Memory B cell (primary cell): Measurements from ENCODE around the gene KIF2A.
"Not testable (repeated sequence)": the region's sequence is repeated elsewhere in the genome, so short reads cannot be mapped to it uniquely, and the experiment has no call there.

Source experiments
- ATAC-seq: fragments of 150-1000 bp; cut with Tn5 transposase; 2 replicates; pipeline ENCODE4 v1.10.0; 2021; ENCODE audit warnings: low read depth, mild to moderate bottlenecking, moderate library complexity
- DNase-seq, 2 donors: peaks; one replicate each; pipeline ENCODE4 v3.0.0; 2022; ENCODE audit warnings: low spot score in 2 of 2
- H3K27ac Mint-ChIP-seq: one replicate; pipeline ENCODE4 v1.8.0; 2022; ENCODE audit warnings: mild to moderate bottlenecking, moderate library complexity, mixed read lengths
- H3K27me3 Mint-ChIP-seq: one replicate; pipeline ENCODE4 v1.8.0; 2022; ENCODE audit warnings: mixed read lengths
- H3K36me3 Mint-ChIP-seq: one replicate; pipeline ENCODE4 v1.8.0; 2022; ENCODE audit warnings: mild to moderate bottlenecking, mixed read lengths
- H3K4me1 Mint-ChIP-seq: one replicate; pipeline ENCODE4 v1.8.0; 2022; ENCODE audit warnings: mixed read lengths
- H3K4me3 Mint-ChIP-seq: one replicate; pipeline ENCODE4 v1.8.0; 2022; ENCODE audit warnings: mild to moderate bottlenecking, moderate library complexity, mixed read lengths
- H3K9me3 Mint-ChIP-seq: one replicate; pipeline ENCODE4 v1.8.0; 2022; ENCODE audit warnings: mixed read lengths

The KIF2A gene

GRCh38 chr5:62282064-62282463, 23.9 kb upstream of the KIF2A start:
- H3K4me1 Mint-ChIP-seq = no peaks in the 10 kb centered on the region

DNA sequence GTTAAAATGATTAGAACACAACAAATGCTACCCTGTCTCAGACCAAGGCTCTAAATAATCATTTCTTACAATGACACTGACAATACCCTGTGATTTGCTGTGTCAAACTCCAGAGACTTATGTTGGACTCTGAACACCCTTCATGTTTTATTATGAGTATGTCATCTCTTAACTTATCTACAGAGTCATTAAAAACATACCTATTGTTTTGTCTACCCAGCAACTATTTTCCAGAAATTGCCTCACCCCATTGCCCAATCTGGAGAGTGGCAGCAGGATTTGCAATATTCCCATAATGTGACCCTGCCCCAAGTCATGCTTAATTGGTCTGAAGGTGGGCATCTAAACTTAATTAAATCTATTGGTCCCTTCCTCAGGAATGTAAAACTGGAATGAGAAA, 23.0 kb upstream of the KIF2A start:
- peaks cover 3% of the 10 kb centered on the region for H3K9me3 Mint-ChIP-seq
- no peak overlapping the region for H3K4me3 Mint-ChIP-seq
- H3K27ac Mint-ChIP-seq = no peak overlapping the region
- H3K4me1 Mint-ChIP-seq = no peaks in the 10 kb centered on the region
- no peaks in the 10 kb centered on the region for H3K36me3 Mint-ChIP-seq
- DNase-seq (no peak), ATAC-seq (no peak)
- H3K27me3 Mint-ChIP-seq = peaks cover 12% of the 10 kb centered on the region

More at GRCh38 chr5:62282064-62282463, 23.9 kb upstream of the KIF2A start:
- Mint-ChIP-seq H3K27me3 (peaks cover 11% of the 10 kb centered on the region), H3K9me3 (peaks cover 3% of the 10 kb centered on the region), H3K27ac (no peak overlapping the region), H3K36me3 (no peaks in the 10 kb centered on the region), H3K4me3 (no peak overlapping the region)
- DNase-seq (no peak), ATAC-seq (no peak)

DNA sequence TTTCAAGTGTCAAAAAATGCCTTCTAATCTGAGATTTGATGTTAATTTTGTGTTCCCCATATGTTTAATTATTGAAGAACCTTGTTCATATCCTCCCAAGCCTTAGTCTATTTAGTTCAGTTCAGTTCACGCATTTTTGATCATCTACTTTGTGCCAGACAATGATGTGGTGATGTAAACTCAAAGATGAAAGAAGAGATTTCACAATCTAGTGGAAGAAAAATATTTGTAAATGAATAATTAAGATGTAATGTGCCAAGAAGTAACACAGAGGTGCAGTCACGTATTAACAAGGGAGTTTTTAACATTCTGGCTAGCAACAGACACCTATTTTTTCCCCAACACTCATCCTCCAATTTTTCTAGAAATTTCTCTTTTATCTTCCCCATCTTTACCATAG, 22.1 kb upstream of the KIF2A start:
- no peaks in the 10 kb centered on the region for H3K36me3 Mint-ChIP-seq
- ATAC-seq (no peak), DNase-seq (no peak)
- no peaks in the 10 kb centered on the region for H3K4me1 Mint-ChIP-seq
- no peak overlapping the region for H3K4me3 Mint-ChIP-seq
- peaks cover 3% of the 10 kb centered on the region for H3K9me3 Mint-ChIP-seq
- H3K27ac Mint-ChIP-seq = no peak overlapping the region
- peaks cover 7% of the 10 kb centered on the region for H3K27me3 Mint-ChIP-seq

DNA sequence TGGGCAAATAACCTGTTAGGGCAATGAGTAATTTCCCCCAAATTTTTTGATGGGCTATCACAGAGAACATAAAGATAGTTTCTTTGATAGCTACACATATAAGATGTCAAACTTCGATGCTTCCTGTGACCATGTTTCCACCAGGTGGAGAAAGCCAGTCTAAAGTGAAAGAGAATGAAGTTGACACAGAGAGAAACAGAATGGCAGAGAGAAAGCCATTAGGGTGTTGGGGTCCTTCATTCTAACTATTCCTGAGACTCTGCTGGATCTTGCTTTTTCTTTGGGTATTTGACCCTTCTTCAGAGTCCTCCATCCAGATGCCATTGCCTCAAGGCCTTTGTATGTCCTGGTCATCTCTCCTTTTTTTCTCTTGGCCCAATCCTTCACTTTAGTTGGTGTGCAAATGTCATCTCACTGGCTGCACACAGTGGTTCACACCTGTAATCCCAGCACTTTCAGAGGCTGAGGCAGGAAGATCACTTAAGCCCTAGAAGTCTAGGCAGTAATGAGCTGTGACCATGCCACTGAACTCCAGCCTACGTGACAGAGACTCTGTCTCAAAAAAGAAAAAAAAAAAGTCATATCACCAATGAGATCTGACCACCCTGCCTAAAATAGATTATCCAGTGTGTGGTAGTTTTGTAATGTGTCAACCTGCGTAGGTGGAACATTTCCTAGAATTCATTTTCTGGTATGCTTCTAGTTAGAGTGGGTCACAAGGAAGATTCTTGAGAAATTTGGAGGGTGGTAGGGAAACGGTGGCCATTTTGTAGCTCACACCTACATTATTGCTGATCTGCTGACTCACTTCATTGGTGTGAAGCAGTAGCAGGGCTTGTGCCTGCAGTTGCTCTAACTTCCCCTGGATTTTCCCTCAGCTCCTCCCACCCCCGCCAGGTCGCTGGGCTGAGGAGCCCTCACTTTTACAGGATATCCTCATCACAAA, 20.8 kb upstream of the KIF2A start:
- ATAC-seq = no peak
- Mint-ChIP-seq H3K27me3 (peaks cover 2% of the 10 kb centered on the region), H3K4me1 (no peaks in the 10 kb centered on the region), H3K36me3 (no peaks in the 10 kb centered on the region), H3K4me3 (no peak overlapping the region), H3K27ac (no peak overlapping the region), H3K9me3 (peaks cover 3% of the 10 kb centered on the region)
- DNase-seq = no peak

GRCh38 chr5:62286834-62287233, 19.2 kb upstream of the KIF2A start:
- Mint-ChIP-seq H3K4me3 (no peak overlapping the region), H3K9me3 (peaks cover 3% of the 10 kb centered on the region), H3K36me3 (no peaks in the 10 kb centered on the region), H3K27ac (no peak overlapping the region), H3K27me3 (peaks cover 2% of the 10 kb centered on the region), H3K4me1 (no peaks in the 10 kb centered on the region)
- ATAC-seq (no peak), DNase-seq (no peak)

GRCh38 chr5:62287237-62287636, 18.8 kb upstream of the KIF2A start:
- H3K36me3 Mint-ChIP-seq = no peaks in the 10 kb centered on the region
- ATAC-seq (no peak), DNase-seq (no peak)
- peaks cover 2% of the 10 kb centered on the region for H3K27me3 Mint-ChIP-seq
- no peaks in the 10 kb centered on the region for H3K4me1 Mint-ChIP-seq
- no peak overlapping the region for H3K4me3 Mint-ChIP-seq
- H3K9me3 Mint-ChIP-seq = peaks cover 3% of the 10 kb centered on the region
- H3K27ac Mint-ChIP-seq = no peak overlapping the region

DNA sequence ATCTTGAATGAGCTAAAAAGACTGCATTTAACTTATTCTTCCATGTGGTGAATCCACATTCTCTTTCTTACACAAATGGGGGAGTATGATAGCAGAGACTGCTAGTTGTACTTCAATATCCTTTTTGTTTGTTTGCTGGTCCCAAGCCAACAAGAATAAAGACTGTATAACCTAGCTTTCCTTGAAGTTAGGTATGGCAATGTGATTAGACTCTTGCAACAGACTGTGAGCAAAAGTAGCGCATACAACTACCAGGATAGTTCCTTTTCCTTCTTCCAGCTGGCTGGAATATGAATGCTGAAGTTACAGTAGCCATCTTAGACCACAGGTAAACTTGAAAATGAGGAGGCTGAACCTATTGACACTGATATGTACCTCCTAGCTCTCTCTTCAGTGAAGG, 17.9 kb upstream of the KIF2A start:
- Mint-ChIP-seq H3K4me3 (no peak overlapping the region), H3K27ac (no peak overlapping the region), H3K27me3 (peaks cover 7% of the 10 kb centered on the region), H3K4me1 (peaks cover 7% of the 10 kb centered on the region), H3K9me3 (peaks cover 3% of the 10 kb centered on the region), H3K36me3 (peaks cover 4% of the 10 kb centered on the region)
- DNase-seq (no peak), ATAC-seq (no peak)

DNA sequence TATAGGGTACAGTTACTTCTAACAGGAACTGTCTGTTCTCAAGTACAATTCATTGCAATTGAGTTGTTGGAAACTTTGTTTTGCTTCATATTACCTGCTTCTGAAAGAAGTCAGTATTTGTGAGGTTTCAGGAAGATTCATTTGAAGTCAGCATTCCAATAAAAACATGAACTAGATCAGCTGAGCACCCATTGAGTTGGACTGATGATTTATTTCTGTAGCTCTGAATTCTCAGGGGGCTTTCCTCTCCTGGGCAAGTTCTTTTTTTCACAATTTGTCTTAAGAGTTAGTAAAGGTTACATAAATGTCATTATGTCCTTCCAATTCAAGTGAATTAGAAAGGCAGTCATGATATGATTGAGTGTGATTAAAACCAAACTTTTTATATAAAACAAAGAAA, 16.2 kb upstream of the KIF2A start:
- H3K4me1 Mint-ChIP-seq = peaks cover 7% of the 10 kb centered on the region
- ATAC-seq (no peak), DNase-seq (no peak)
- no peak overlapping the region for H3K27ac Mint-ChIP-seq
- peaks cover 3% of the 10 kb centered on the region for H3K9me3 Mint-ChIP-seq
- peaks cover 12% of the 10 kb centered on the region for H3K27me3 Mint-ChIP-seq
- H3K36me3 Mint-ChIP-seq = peaks cover 4% of the 10 kb centered on the region
- no peak overlapping the region for H3K4me3 Mint-ChIP-seq

DNA sequence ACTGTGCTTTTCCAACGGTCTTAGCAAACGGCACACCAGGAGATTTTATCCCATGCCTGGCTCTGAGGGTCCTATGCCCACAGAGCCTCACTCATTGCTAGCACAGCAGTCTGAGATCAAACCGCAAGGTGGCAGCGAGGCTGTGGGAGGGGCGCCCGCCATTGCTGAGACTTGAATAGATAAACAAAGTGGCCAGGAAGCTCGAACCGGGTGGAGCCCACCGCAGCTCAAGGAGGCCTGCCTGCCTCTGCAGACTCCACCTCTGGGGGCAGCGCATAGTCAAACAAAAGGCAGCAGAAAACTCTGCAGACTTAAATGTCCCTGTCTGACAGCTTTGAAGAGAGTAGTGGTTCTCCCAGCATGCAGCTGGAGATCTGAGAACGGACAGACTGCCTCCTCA, 14.2 kb upstream of the KIF2A start:
- Mint-ChIP-seq H3K27me3 (peaks cover 12% of the 10 kb centered on the region), H3K4me3 (peak overlapping the region; percentile 56)
- ATAC-seq, H3K27ac Mint-ChIP-seq, H3K4me1 Mint-ChIP-seq, H3K36me3 Mint-ChIP-seq, H3K9me3 Mint-ChIP-seq: not testable (repeated sequence)
- peak; percentile 14 to 46 for DNase-seq

GRCh38 chr5:62296998-62297397, 9.0 kb upstream of the KIF2A start:
- no peak for ATAC-seq
- H3K4me3 Mint-ChIP-seq = no peak overlapping the region
- H3K27me3 Mint-ChIP-seq = peaks cover 10% of the 10 kb centered on the region
- peaks cover 4% of the 10 kb centered on the region for H3K36me3 Mint-ChIP-seq
- no peak overlapping the region for H3K27ac Mint-ChIP-seq
- H3K4me1 Mint-ChIP-seq = peaks cover 7% of the 10 kb centered on the region
- no peak for DNase-seq
- no peaks in the 10 kb centered on the region for H3K9me3 Mint-ChIP-seq

GRCh38 chr5:62298118-62298517, 7.9 kb upstream of the KIF2A start:
- peaks cover 5% of the 10 kb centered on the region for H3K27me3 Mint-ChIP-seq
- DNase-seq (no peak), ATAC-seq (no peak)
- H3K36me3 Mint-ChIP-seq = no peaks in the 10 kb centered on the region
- H3K27ac Mint-ChIP-seq = no peak overlapping the region
- no peak overlapping the region for H3K4me3 Mint-ChIP-seq
- H3K4me1 Mint-ChIP-seq = no peaks in the 10 kb centered on the region
- no peaks in the 10 kb centered on the region for H3K9me3 Mint-ChIP-seq

DNA sequence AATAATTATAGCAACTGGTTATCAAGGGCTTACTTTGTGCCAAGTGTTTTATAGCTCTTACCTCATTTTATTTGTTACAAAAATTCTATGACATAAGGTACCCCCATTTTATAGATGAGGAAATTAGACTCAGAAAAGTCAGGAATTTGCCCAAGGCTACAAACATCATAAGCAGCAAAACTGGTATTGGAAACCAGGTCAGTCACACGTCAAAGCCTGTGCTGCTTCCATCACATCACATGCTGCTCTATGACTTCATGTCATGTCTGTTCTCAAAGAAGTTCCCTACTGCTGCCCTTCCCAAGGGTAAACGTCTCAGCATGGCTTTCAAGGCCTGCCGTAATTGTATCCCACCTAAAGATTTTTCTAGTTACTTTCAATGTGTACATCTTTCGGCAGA, 6.9 kb upstream of the KIF2A start:
- no peaks in the 10 kb centered on the region for H3K9me3 Mint-ChIP-seq
- no peaks in the 10 kb centered on the region for H3K36me3 Mint-ChIP-seq
- DNase-seq = no peak

GRCh38 chr5:62299600-62299999, 6.4 kb upstream of the KIF2A start:
- H3K27me3 Mint-ChIP-seq = no peaks in the 10 kb centered on the region
- ATAC-seq = no peak
- H3K36me3 Mint-ChIP-seq = no peaks in the 10 kb centered on the region
- no peaks in the 10 kb centered on the region for H3K4me1 Mint-ChIP-seq
- no peaks in the 10 kb centered on the region for H3K9me3 Mint-ChIP-seq
- H3K27ac Mint-ChIP-seq = no peak overlapping the region
- H3K4me3 Mint-ChIP-seq = no peak overlapping the region
- DNase-seq = no peak

More for the DNA sequence above, 6.9 kb upstream of the KIF2A start:
- H3K27me3 Mint-ChIP-seq = peaks cover 2% of the 10 kb centered on the region
- H3K4me3 Mint-ChIP-seq = no peak overlapping the region
- no peaks in the 10 kb centered on the region for H3K4me1 Mint-ChIP-seq
- no peak overlapping the region for H3K27ac Mint-ChIP-seq
- ATAC-seq = no peak

DNA sequence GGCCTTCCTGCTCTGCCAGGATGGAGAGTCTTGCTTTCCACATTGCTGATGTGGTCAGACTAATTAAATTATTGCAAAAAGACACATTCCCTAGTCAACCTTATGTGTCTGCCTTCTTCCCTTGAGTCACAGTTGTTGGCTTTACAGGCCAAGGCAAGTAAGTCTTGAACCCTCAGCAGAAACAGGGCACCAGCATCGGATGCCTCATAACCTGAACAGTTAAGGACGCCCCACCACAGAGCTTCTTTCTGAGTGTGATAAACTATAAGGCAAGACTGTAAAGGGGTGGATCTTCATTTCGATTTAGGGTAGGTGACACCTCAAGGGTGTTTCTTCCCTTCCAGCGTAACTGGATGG, 670 bp upstream of the KIF2A start:
- peaks cover 28% of the 10 kb centered on the region for H3K4me1 Mint-ChIP-seq
- no peak for ATAC-seq

More for the DNA sequence above, 670 bp upstream of the KIF2A start:
- H3K36me3 Mint-ChIP-seq = peaks cover 3% of the 10 kb centered on the region
- no peak for DNase-seq
- H3K4me3 Mint-ChIP-seq = peak overlapping the region; percentile 94
- no peaks in the 10 kb centered on the region for H3K9me3 Mint-ChIP-seq
- H3K27me3 Mint-ChIP-seq = no peaks in the 10 kb centered on the region
- peak overlapping the region; percentile 96 for H3K27ac Mint-ChIP-seq
